Mesenchymal stem cell (in vitro differentiated cells and primary cell): Measurements from ENCODE around the gene GLMN.
A peak's percentile ranks its signal among the peaks of the same experiment; 100 is the strongest.

Experiments
- DNase-seq: peaks from one replicate; pipeline ENCODE4 v3.0.0-alpha.2; 2013
- H2AFZ ChIP-seq: one replicate; pipeline ENCODE4 v1.6.1; 2013; ENCODE audit warnings: low read depth, mild to moderate bottlenecking, control low read depth, inconsistent platforms, low read length, moderate library complexity
- H2AK5ac ChIP-seq: 2 replicates; pipeline ENCODE4 v1.6.1; 2013; ENCODE audit warnings: low read length, moderate library complexity, mild to moderate bottlenecking, inconsistent platforms; ENCODE audit not compliant: severe bottlenecking
- H2BK120ac ChIP-seq: one replicate; pipeline ENCODE4 v1.6.1; 2013; ENCODE audit warnings: low read depth, mild to moderate bottlenecking, inconsistent platforms, low read length, moderate library complexity
- H2BK12ac ChIP-seq, 2 experiments: one replicate each; pipeline ENCODE4 v1.6.1; 2013; ENCODE audit warnings: inconsistent platforms in 2 of 2, low read length in 2 of 2, mild to moderate bottlenecking in 2 of 2, moderate library complexity in 2 of 2, control low read depth in 1 of 2
- H2BK15ac ChIP-seq: one replicate; pipeline ENCODE4 v1.6.1; 2013; ENCODE audit warnings: mild to moderate bottlenecking, low read depth, inconsistent platforms; ENCODE audit not compliant: poor library complexity, severe bottlenecking
- H2BK5ac ChIP-seq: 2 replicates; pipeline ENCODE4 v1.6.1; 2013; ENCODE audit warnings: low read depth, mild to moderate bottlenecking, low read length, control low read depth, inconsistent platforms; ENCODE audit not compliant: poor library complexity, severe bottlenecking
- H3K14ac ChIP-seq, 2 experiments: one replicate each; pipeline ENCODE4 v1.6.1; 2013; ENCODE audit warnings: inconsistent platforms in 2 of 2, low read length in 2 of 2, control low read depth in 1 of 2, mild to moderate bottlenecking in 1 of 2, moderate library complexity in 1 of 2
- H3K18ac ChIP-seq, 2 experiments: one replicate each; pipeline ENCODE4 v1.6.1; 2013; ENCODE audit warnings: inconsistent platforms in 2 of 2, low read length in 2 of 2, control low read depth in 1 of 2, low read depth in 1 of 2, mild to moderate bottlenecking in 1 of 2
- H3K23ac ChIP-seq, 2 experiments: one replicate each; pipeline ENCODE4 v1.6.1; 2013; ENCODE audit warnings: inconsistent platforms in 2 of 2, low read length in 2 of 2, mild to moderate bottlenecking in 2 of 2, moderate library complexity in 2 of 2, control low read depth in 1 of 2
- H3K27ac ChIP-seq: 2 replicates; pipeline ENCODE4 v1.5.1; 2013; ENCODE audit warnings: mild to moderate bottlenecking, moderate library complexity, low read length, control low read depth, inconsistent platforms; ENCODE audit not compliant: poor library complexity, severe bottlenecking
- H3K27me3 ChIP-seq, 2 experiments: 2 replicates each; pipeline versions ENCODE4 v1.6.1 to v1.7.0; 2013; ENCODE audit warnings: low read length in 2 of 2, mild to moderate bottlenecking in 2 of 2, moderate library complexity in 2 of 2, control low read depth in 1 of 2, inconsistent platforms in 1 of 2; ENCODE audit not compliant: control insufficient read depth in 1 of 2, insufficient read depth in 1 of 2
- H3K36me3 ChIP-seq, 2 experiments: 2 replicates each; pipeline versions ENCODE4 v1.6.1 to v1.7.0; 2013; ENCODE audit warnings: low read length in 2 of 2, control low read depth in 1 of 2, inconsistent platforms in 1 of 2, low read depth in 1 of 2, mild to moderate bottlenecking in 1 of 2; ENCODE audit not compliant: insufficient read depth in 2 of 2, control insufficient read depth in 1 of 2
- H3K4ac ChIP-seq, 2 experiments: one replicate each; pipeline ENCODE4 v1.6.1; 2013; ENCODE audit warnings: inconsistent platforms in 2 of 2, low read length in 2 of 2, mild to moderate bottlenecking in 2 of 2, moderate library complexity in 2 of 2, control low read depth in 1 of 2, low read depth in 1 of 2
- H3K4me1 ChIP-seq: 2 replicates; pipeline ENCODE4 v1.6.1; 2013; ENCODE audit warnings: low read depth, low read length, control low read depth; ENCODE audit not compliant: control insufficient read depth, insufficient read depth
- H3K4me2 ChIP-seq: 2 replicates; pipeline ENCODE4 v1.6.1; 2013; ENCODE audit warnings: low read length, mild to moderate bottlenecking, inconsistent platforms; ENCODE audit not compliant: poor library complexity, severe bottlenecking
- H3K4me3 ChIP-seq, 2 experiments: 2 replicates each; pipeline versions ENCODE4 v1.5.1 to v1.7.0; 2013; ENCODE audit warnings: low read length in 2 of 2, mild to moderate bottlenecking in 2 of 2, control low read depth in 1 of 2, low read depth in 1 of 2; ENCODE audit not compliant: insufficient read depth in 1 of 2
- H3K79me1 ChIP-seq: replicated peaks from 2 replicates; pipeline ENCODE4 v1.6.1; 2013; ENCODE audit warnings: mild to moderate bottlenecking, control low read depth, low read length, inconsistent platforms; ENCODE audit not compliant: poor library complexity, severe bottlenecking
- H3K9ac ChIP-seq: 2 replicates; pipeline ENCODE4 v1.7.0; 2013; ENCODE audit warnings: mild to moderate bottlenecking, low read length, moderate library complexity
- H3K9me3 ChIP-seq: 2 replicates; pipeline ENCODE4 v1.7.0; 2013; ENCODE audit warnings: mild to moderate bottlenecking, low read length; ENCODE audit not compliant: control insufficient read depth
- H4K8ac ChIP-seq: one replicate; pipeline ENCODE4 v1.6.1; 2013; ENCODE audit warnings: inconsistent platforms, mild to moderate bottlenecking, low read length, moderate library complexity
- H4K91ac ChIP-seq: one replicate; pipeline ENCODE4 v1.6.1; 2013; ENCODE audit warnings: mild to moderate bottlenecking, low read length, inconsistent platforms
- WGBS: methylation state at CpG from one replicate; pipeline ENCODE4 v1.1.7; 2013; ENCODE audit warnings: mixed read lengths; 5-methylcytosine and 5-hydroxymethylcytosine counted together

The GLMN gene

GRCh38 chr1:92306020-92306419 lies 7.2 kb upstream of the GLMN start:
- no peak overlapping the region for H2BK15ac ChIP-seq
- no peak overlapping the region for H3K4me3 ChIP-seq
- H2BK12ac ChIP-seq, result no peak overlapping the region
- no peaks in the 10 kb centered on the region for H3K9me3 ChIP-seq
- DNase-seq, result no peak
- H3K79me1 ChIP-seq, result peaks cover 3% of the 10 kb centered on the region
- H3K14ac ChIP-seq, result no peak overlapping the region
- no peak overlapping the region for H4K91ac ChIP-seq
- no peak overlapping the region for H4K8ac ChIP-seq
- H3K9ac ChIP-seq, result no peak overlapping the region
- peaks cover 9 to 67% of the 10 kb centered on the region in 2 experiments for H3K36me3 ChIP-seq
- H2AFZ ChIP-seq, result no peak overlapping the region
- H2BK120ac ChIP-seq, result no peak overlapping the region
- no peaks in the 10 kb centered on the region for H3K27me3 ChIP-seq
- H3K4me2 ChIP-seq, result no peak overlapping the region
- no peak overlapping the region for H2BK5ac ChIP-seq
- H3K4ac ChIP-seq, result no peak overlapping the region
- no peak overlapping the region for H3K27ac ChIP-seq
- no peaks in the 10 kb centered on the region for H3K4me1 ChIP-seq
- H3K23ac ChIP-seq, result no peak overlapping the region
- H3K18ac ChIP-seq, result no peak overlapping the region
- no peak overlapping the region for H2AK5ac ChIP-seq

DNA sequence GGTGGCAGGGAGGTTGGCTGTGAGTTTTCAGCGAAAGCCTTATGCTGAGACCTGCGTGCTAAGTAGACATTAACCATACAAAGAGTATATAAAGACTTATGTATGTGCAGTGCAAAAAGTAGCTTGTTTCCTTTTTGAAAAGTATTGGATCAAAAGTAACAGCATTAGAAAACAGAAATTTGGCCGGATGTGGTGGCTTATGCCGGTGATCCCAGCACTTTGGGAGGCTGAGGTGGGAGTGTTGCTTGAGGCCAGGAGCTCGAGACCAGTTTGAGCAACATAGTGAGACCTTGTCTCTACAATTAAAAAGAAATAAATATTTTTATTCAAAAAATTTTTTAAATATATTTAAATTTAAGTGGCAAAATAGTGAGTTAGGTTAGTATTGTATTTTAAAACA lies 2.2 kb upstream of the GLMN start:
- Histone ChIP-seq H2BK5ac (no peak overlapping the region), H2BK120ac (no peak overlapping the region), H2BK12ac (no peak overlapping the region), H4K8ac (no peak overlapping the region), H3K27ac (no peak overlapping the region), H2AK5ac (no peak overlapping the region), H3K4ac (no peak overlapping the region), H3K18ac (no peak overlapping the region), H2BK15ac (no peak overlapping the region), H3K79me1 (peaks cover 7% of the 10 kb centered on the region), H3K9ac (peak overlapping the region; percentile 11), H3K27me3 (no peaks in the 10 kb centered on the region), H3K4me2 (no peak overlapping the region), H3K23ac (no peak overlapping the region), H3K36me3 (peaks cover 6 to 42% of the 10 kb centered on the region in 2 experiments), H2AFZ (no peak overlapping the region), H3K4me1 (no peaks in the 10 kb centered on the region), H3K9me3 (no peaks in the 10 kb centered on the region), H4K91ac (no peak overlapping the region), H3K4me3 (peak overlapping the region in 1 of 2 experiments; percentile 21), H3K14ac (no peak overlapping the region)
- 100% methylated on average over 3 of the region's 5 CpGs for WGBS
- no peak for DNase-seq

DNA sequence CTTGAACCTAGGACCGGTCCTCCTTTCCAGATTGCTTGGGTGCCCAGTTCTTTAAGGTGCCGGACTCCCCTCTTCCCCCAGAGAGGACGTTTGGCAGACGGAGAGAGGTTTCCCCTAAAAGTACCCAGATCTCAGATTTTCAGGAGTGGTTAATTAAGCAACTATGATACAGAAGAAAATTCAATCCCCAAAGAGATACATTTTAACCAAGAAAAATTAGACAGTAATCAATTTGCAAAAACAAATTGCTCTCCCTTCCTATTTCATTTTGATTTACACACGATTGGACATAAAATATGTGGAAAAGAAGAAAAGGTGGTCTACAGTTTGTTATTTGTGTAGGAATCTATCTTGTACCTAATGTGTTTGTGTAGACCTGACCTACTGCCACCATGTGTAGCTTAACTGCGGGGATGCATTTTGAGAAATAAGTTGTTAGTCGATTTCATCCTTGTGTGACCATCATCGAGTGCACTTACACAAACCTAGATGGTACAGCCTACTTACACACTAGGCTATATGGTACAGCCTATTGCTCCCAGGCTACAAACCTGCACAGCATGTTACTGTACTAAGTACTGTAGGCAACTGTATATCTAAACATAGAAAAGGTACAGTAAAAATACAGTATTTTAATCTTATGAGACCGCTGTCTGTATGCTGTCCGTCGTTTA lies 827 bp upstream of the GLMN start:
- H2AFZ ChIP-seq, result peak overlapping the region; percentile 36
- peak overlapping the region; percentile 91 for H3K4me2 ChIP-seq
- peak overlapping the region; percentile 95 for H3K9ac ChIP-seq
- H2BK15ac ChIP-seq, result no peak overlapping the region
- no peaks in the 10 kb centered on the region for H3K27me3 ChIP-seq
- peaks cover 5% of the 10 kb centered on the region for H3K79me1 ChIP-seq
- H2BK12ac ChIP-seq, result no peak overlapping the region
- H4K8ac ChIP-seq, result no peak overlapping the region
- peak overlapping the region; percentile 88 to 94 for H3K4me3 ChIP-seq
- peak; percentile 29 for DNase-seq
- peak overlapping the region in 1 of 2 experiments; percentile 64 for H3K23ac ChIP-seq
- H3K14ac ChIP-seq, result peak overlapping the region in 1 of 2 experiments; percentile 88
- 66% methylated on average over 5 of the region's 11 CpGs for WGBS
- no peak overlapping the region for H2BK5ac ChIP-seq
- peak overlapping the region; percentile 26 to 75 for H3K18ac ChIP-seq
- no peaks in the 10 kb centered on the region for H3K9me3 ChIP-seq
- peaks cover 2 to 41% of the 10 kb centered on the region in 2 experiments for H3K36me3 ChIP-seq
- H2BK120ac ChIP-seq, result no peak overlapping the region
- no peak overlapping the region for H2AK5ac ChIP-seq
- peak overlapping the region; percentile 47 for H3K4ac ChIP-seq
- H4K91ac ChIP-seq, result peak overlapping the region; percentile 1
- peak overlapping the region; percentile 60 for H3K27ac ChIP-seq
- H3K4me1 ChIP-seq, result no peaks in the 10 kb centered on the region

DNA sequence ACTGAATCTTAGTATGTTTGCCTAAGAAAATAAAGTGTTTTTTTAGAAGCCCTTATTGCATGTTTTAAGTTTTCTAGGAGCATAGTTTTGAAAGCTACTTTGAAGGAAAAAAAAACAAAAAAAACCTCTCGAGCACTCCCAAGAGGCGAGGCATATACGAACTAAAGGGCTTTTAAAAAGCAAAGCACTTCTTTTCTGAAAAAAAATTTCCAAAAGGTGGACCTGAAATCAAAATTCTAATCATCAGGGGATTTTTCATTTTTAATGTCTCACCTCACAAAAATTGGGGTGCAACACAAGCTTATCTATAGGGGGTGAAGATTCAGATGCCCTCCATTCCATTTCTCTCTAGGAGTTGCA lies 594 bp downstream of the GLMN start:
- Histone ChIP-seq H2BK120ac (no peak overlapping the region), H2BK12ac (no peak overlapping the region), H3K4me1 (no peaks in the 10 kb centered on the region), H3K9ac (peak overlapping the region; percentile 95), H4K91ac (no peak overlapping the region), H3K18ac (peak overlapping the region in 1 of 2 experiments; percentile 99), H3K14ac (no peak overlapping the region), H3K36me3 (peaks cover 3 to 32% of the 10 kb centered on the region in 2 experiments), H3K4me2 (peak overlapping the region; percentile 65), H4K8ac (no peak overlapping the region), H3K79me1 (peaks cover 7% of the 10 kb centered on the region), H3K23ac (no peak overlapping the region), H3K4ac (no peak overlapping the region), H3K9me3 (no peaks in the 10 kb centered on the region), H3K27me3 (no peaks in the 10 kb centered on the region), H3K4me3 (peak overlapping the region; percentile 88 to 94), H2BK15ac (no peak overlapping the region), H3K27ac (peak overlapping the region; percentile 45), H2AK5ac (no peak overlapping the region), H2AFZ (peak overlapping the region; percentile 97), H2BK5ac (no peak overlapping the region)
- 2% methylated on average over 3 of the region's 3 CpGs for WGBS
- DNase-seq, result no peak
